B cell (primary cell): ENCODE data around the gene PARD3B.

Experiments used
- EZH2 ChIP-seq: IDR thresholded peaks from 2 replicates; pipeline ENCODE4 v1.6.1; 2012; ENCODE audit warnings: borderline replicate concordance, low read depth, mild to moderate bottlenecking, moderate library complexity, low read length; ENCODE audit not compliant: insufficient read depth, poor library complexity, severe bottlenecking
- TF ChIP-seq, protein P1 (sequence below): fragments of 200-600 bp; IDR thresholded peaks from one replicate; pipeline ENCODE4 v1.8.0; 2022; ENCODE audit warnings: antibody characterized with exemption, mild to moderate bottlenecking

DNA sequence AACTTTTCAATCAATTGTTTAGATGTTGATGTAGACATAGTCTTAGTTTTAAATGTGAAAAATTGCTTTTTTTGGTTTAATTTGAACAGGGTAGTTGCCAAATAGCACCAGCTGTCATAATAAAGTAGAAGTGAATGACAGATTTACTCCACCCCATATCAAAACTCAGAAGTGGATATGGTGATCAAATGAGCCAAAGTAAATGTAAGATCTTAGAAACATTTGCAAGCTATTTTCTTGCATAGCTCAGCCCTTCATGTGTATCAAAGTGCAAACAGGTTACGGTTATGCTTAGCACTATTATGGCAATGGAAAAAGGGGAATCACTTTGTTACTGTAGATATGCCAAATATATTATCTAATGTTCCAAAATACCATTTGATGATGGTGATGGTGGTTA lies 596.1 kb downstream of the PARD3B start:
- TF ChIP-seq EZH2, result no peak
- TF ChIP-seq, protein P1, sequence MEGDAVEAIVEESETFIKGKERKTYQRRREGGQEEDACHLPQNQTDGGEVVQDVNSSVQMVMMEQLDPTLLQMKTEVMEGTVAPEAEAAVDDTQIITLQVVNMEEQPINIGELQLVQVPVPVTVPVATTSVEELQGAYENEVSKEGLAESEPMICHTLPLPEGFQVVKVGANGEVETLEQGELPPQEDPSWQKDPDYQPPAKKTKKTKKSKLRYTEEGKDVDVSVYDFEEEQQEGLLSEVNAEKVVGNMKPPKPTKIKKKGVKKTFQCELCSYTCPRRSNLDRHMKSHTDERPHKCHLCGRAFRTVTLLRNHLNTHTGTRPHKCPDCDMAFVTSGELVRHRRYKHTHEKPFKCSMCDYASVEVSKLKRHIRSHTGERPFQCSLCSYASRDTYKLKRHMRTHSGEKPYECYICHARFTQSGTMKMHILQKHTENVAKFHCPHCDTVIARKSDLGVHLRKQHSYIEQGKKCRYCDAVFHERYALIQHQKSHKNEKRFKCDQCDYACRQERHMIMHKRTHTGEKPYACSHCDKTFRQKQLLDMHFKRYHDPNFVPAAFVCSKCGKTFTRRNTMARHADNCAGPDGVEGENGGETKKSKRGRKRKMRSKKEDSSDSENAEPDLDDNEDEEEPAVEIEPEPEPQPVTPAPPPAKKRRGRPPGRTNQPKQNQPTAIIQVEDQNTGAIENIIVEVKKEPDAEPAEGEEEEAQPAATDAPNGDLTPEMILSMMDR, result no peak
